Limb (tissue), 2 donors: ENCODE data around the gene CHADL.

Source experiments
- DNase-seq, 2 donors: peaks; one replicate each; pipeline ENCODE4 v3.0.0-alpha.2; 2016; ENCODE audit errors: extremely low spot score in 2 of 2

CHADL gene

GRCh38 chr22:41257696-41258095, 17.0 kb upstream of the CHADL start:
- no peak for DNase-seq

GRCh38 chr22:41256254-41257253, 15.8 kb upstream of the CHADL start:
- DNase-seq: no peak

- no peak for DNase-seq
Observed at GRCh38 chr22:41254230-41254629, 13.5 kb upstream of the CHADL start.

GRCh38 chr22:41252365-41252764, 11.6 kb upstream of the CHADL start:
- no peak for DNase-seq

- no peak for DNase-seq
Observed at GRCh38 chr22:41250127-41250526, 9.4 kb upstream of the CHADL start.

GRCh38 chr22:41249442-41249841, 8.7 kb upstream of the CHADL start:
- no peak for DNase-seq

- DNase-seq: no peak
Observed at GRCh38 chr22:41248758-41249157, 8.0 kb upstream of the CHADL start.

- no peak for DNase-seq
Observed at GRCh38 chr22:41248314-41248713, 7.6 kb upstream of the CHADL start.

GRCh38 chr22:41247703-41248102, 7.0 kb upstream of the CHADL start:
- no peak for DNase-seq

GRCh38 chr22:41245917-41246499, 5.3 kb upstream of the CHADL start:
- DNase-seq: no peak

- no peak for DNase-seq
Observed at GRCh38 chr22:41243361-41243760, 2.6 kb upstream of the CHADL start.

- no peak for DNase-seq
Observed at GRCh38 chr22:41242396-41243117, 1.8 kb upstream of the CHADL start.

- no peak for DNase-seq
Observed at GRCh38 chr22:41241133-41241676, 474 bp upstream of the CHADL start.

GRCh38 chr22:41239443-41240128, 1.1 kb downstream of the CHADL start:
- no peak for DNase-seq

- no peak for DNase-seq
Observed at GRCh38 chr22:41238570-41239442, 1.9 kb downstream of the CHADL start.

GRCh38 chr22:41237707-41238569, 2.8 kb downstream of the CHADL start:
- peak; percentile 33 to 76 for DNase-seq

GRCh38 chr22:41237036-41237706, 3.6 kb downstream of the CHADL start:
- no peak for DNase-seq

GRCh38 chr22:41234815-41235695, 5.7 kb downstream of the CHADL start:
- no peak for DNase-seq
